Measurements from ENCODE around the gene JPH3. TPM values are rescaled to one million over a fixed set of nuclear protein-coding genes. Genes with fewer than 3 reads are reported as not detected.

The JPH3 gene
- total RNA-seq, 6 experiments from 2014 or later = not detected

DNA sequence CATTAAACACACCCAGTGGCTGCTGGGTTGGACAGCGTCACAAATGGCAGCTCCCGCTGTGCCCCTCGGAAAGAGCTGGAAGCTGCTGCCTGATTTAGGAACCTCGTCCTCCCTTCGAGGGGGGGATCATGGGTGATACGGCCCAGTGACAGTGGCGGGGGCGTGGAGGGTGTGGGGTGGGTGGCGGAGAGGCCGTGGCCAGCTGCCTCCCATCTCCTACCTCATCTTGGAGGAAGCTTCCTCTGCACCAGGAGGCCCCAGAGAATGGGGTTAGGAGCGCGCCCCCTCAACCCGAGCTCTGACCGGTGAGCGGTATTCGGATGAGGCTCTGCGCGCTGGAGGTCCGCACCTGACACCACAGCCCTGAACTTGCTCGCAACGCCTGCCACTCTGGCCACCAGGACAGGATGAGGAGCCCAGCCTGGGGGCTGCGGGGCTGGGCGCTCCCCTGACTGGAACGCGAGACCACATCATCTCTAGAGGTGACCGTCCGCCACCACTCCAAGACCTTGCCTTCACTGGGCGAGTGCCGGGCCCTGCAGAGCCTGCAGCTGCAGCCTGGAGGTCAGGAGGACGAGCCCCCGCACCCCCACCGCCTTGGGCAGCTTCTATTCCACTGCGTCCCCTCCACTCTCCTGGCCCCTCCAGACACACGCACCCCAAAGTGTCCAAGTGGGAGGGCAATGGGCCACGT lies 82.5 kb downstream of the JPH3 start:
- no peak for DNase-seq
- H3K4me3 Mint-ChIP-seq = no peak overlapping the region
- TF ChIP-seq, protein P1, sequence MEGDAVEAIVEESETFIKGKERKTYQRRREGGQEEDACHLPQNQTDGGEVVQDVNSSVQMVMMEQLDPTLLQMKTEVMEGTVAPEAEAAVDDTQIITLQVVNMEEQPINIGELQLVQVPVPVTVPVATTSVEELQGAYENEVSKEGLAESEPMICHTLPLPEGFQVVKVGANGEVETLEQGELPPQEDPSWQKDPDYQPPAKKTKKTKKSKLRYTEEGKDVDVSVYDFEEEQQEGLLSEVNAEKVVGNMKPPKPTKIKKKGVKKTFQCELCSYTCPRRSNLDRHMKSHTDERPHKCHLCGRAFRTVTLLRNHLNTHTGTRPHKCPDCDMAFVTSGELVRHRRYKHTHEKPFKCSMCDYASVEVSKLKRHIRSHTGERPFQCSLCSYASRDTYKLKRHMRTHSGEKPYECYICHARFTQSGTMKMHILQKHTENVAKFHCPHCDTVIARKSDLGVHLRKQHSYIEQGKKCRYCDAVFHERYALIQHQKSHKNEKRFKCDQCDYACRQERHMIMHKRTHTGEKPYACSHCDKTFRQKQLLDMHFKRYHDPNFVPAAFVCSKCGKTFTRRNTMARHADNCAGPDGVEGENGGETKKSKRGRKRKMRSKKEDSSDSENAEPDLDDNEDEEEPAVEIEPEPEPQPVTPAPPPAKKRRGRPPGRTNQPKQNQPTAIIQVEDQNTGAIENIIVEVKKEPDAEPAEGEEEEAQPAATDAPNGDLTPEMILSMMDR (IDR thresholded peaks at IDR 0.05) = no peak
- peaks cover 20% of the 10 kb centered on the region for H3K4me1 Mint-ChIP-seq (ENCODE audit: low read depth)
- H3K9me3 Mint-ChIP-seq = no peaks in the 10 kb centered on the region
- peaks cover 16% of the 10 kb centered on the region for H3K27me3 Mint-ChIP-seq (ENCODE audit: insufficient read depth)
- no peak overlapping the region for H3K27ac Mint-ChIP-seq
- no peaks in the 10 kb centered on the region for H3K36me3 Mint-ChIP-seq (ENCODE audit: low read depth)

DNA sequence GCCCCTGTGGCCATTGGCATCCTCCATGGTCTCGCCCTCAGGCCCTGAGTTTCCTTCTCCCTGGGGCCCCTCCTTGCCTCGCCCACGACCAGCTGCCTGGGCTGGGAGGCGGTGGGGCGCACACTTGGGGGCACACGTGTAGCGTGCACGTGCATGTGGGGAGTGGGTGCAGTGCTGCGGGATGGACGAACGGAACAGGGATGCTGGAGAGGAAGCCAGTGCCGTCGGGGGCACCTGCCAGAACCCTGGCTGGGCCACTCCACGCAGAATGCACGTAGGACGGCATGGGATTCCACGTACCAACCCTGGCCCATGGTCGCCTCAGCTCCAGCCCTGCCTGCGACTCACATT lies 83.1 kb downstream of the JPH3 start:
- TF ChIP-seq, protein P1 (IDR thresholded peaks at IDR 0.05) = no peak
- Mint-ChIP-seq H3K9me3 (no peaks in the 10 kb centered on the region), H3K4me1 (ENCODE audit: low read depth) (peaks cover 20% of the 10 kb centered on the region), H3K27me3 (ENCODE audit: insufficient read depth) (peaks cover 17% of the 10 kb centered on the region), H3K36me3 (ENCODE audit: low read depth) (no peaks in the 10 kb centered on the region), H3K4me3 (no peak overlapping the region), H3K27ac (no peak overlapping the region)
- no peak for DNase-seq

DNA sequence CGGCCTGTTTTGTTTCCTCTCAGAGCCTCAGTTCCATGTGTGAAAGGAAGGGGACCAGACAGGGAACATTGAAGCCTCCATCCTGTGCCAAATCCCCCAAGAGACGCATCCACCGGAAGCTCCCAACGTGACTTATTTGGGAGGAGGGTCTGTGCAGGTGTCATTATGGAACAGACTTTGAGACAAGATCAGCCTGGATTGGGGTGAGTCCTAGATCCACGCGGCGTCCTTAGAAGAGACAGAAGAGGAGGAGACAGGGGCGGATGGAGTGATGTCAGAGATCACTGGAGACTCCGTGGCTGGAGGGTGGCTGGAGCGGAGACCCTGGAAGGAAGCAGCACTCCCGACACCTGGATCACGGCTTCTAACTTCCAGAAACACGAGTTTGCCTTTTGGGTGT lies 83.5 kb downstream of the JPH3 start:
- TF ChIP-seq, protein P1 (IDR thresholded peaks at IDR 0.05) = no peak
- Mint-ChIP-seq H3K27me3 (ENCODE audit: insufficient read depth) (peaks cover 18% of the 10 kb centered on the region), H3K4me3 (no peak overlapping the region), H3K9me3 (no peaks in the 10 kb centered on the region), H3K36me3 (ENCODE audit: low read depth) (no peaks in the 10 kb centered on the region), H3K4me1 (ENCODE audit: low read depth) (peaks cover 17% of the 10 kb centered on the region), H3K27ac (no peak overlapping the region)
- DNase-seq = no peak

GRCh38 chr16:87686697-87687096 lies 84.4 kb downstream of the JPH3 start:
- Mint-ChIP-seq H3K36me3 (ENCODE audit: low read depth) (no peaks in the 10 kb centered on the region), H3K9me3 (no peaks in the 10 kb centered on the region), H3K4me1 (ENCODE audit: low read depth) (peaks cover 10% of the 10 kb centered on the region), H3K27ac (no peak overlapping the region), H3K27me3 (ENCODE audit: insufficient read depth) (peaks cover 18% of the 10 kb centered on the region), H3K4me3 (no peak overlapping the region)
- no peak for DNase-seq
- TF ChIP-seq, protein P1 (IDR thresholded peaks at IDR 0.05) = no peak

DNA sequence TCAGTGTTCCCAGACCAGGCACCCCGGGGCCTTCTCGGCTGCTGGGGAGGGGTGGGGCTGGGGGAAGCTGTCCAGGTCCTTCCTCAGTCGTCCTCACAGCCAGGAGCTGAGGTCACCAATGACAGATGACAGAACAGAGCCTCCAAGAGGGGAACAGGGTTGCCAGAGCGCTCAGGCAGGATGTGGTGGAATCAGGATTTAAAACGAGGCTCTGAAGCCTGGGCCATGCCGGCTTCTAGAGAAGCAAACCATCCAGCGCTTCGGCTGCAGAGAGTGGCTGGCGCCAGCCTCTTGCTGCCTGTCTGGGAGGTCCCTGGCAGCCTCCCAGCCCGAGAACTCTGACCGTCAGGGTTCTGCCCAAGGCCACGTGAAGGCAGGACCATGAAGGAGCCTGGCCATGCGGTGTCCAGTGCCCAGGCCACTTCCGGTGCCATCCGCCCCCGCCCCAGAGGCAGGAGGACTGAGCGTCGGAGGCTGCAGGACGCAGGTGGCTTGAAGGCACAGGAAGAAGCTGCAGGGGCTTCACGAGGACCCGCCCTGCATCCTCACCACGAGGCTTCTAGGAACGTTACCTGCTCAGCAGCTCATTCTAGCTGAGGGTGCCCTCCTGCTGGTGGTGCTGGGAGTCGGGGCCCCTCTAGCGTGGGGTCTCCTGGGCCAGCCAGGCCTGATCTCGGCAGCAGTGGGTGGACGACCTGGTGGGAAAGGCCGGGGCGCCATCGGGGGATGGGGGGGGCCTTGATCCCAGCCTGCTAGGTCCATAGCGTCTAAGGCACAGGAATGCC lies 85.0 kb downstream of the JPH3 start:
- H3K27ac Mint-ChIP-seq = no peak overlapping the region
- DNase-seq = no peak
- H3K36me3 Mint-ChIP-seq (ENCODE audit: low read depth) = no peaks in the 10 kb centered on the region
- no peak overlapping the region for H3K4me3 Mint-ChIP-seq
- H3K27me3 Mint-ChIP-seq (ENCODE audit: insufficient read depth) = peaks cover 18% of the 10 kb centered on the region
- peaks cover 4% of the 10 kb centered on the region for H3K4me1 Mint-ChIP-seq (ENCODE audit: low read depth)
- TF ChIP-seq, protein P1 (IDR thresholded peaks at IDR 0.05) = no peak
- no peaks in the 10 kb centered on the region for H3K9me3 Mint-ChIP-seq
